Activated naive CD4-positive, alpha-beta T cell treated with anti-CD3 and anti-CD28 coated beads, Interleukin-2, amount 50 U/mL, for 72 hours (primary cell): ENCODE data around the gene KRT6C. TPM values are rescaled to one million over a fixed set of nuclear protein-coding genes. Genes with fewer than 3 reads are reported as not detected.
"Not testable (repeated sequence)": the region's sequence is repeated elsewhere in the genome, so short reads cannot be mapped to it uniquely, and the experiment has no call there.

ENCODE experiments used
- ATAC-seq, 2 donors: fragments of 150-1000 bp; cut with Tn5 transposase; 2 replicates each; pipeline ENCODE4 v1.10.0; 2021; ENCODE audit warnings: mild to moderate bottlenecking in 2 of 2, moderate library complexity in 2 of 2
- DNase-seq, 2 donors: peaks; one replicate each; pipeline ENCODE4 v3.0.0; 2021 to 2022; ENCODE audit warnings: low spot score in 2 of 2
- H3K27ac Mint-ChIP-seq, 2 donors: one replicate each; pipeline ENCODE4 v1.8.0; 2022; ENCODE audit warnings: mild to moderate bottlenecking in 2 of 2, mixed read lengths in 2 of 2
- H3K36me3 Mint-ChIP-seq, 2 donors: one replicate each; pipeline ENCODE4 v1.8.0; 2022; ENCODE audit warnings: mixed read lengths in 2 of 2
- H3K9me3 Mint-ChIP-seq, 2 donors: one replicate each; pipeline ENCODE4 v1.8.0; 2022; ENCODE audit warnings: mixed read lengths in 2 of 2
- total RNA-seq, 2 donors: library from RNA; stranded (reverse); gene quantifications; one replicate each; pipeline ENCODE4 v1.2.3, GENCODE V29; 2022

KRT6C gene
- total RNA-seq, 2 donors from 2014 or later = not detected

DNA sequence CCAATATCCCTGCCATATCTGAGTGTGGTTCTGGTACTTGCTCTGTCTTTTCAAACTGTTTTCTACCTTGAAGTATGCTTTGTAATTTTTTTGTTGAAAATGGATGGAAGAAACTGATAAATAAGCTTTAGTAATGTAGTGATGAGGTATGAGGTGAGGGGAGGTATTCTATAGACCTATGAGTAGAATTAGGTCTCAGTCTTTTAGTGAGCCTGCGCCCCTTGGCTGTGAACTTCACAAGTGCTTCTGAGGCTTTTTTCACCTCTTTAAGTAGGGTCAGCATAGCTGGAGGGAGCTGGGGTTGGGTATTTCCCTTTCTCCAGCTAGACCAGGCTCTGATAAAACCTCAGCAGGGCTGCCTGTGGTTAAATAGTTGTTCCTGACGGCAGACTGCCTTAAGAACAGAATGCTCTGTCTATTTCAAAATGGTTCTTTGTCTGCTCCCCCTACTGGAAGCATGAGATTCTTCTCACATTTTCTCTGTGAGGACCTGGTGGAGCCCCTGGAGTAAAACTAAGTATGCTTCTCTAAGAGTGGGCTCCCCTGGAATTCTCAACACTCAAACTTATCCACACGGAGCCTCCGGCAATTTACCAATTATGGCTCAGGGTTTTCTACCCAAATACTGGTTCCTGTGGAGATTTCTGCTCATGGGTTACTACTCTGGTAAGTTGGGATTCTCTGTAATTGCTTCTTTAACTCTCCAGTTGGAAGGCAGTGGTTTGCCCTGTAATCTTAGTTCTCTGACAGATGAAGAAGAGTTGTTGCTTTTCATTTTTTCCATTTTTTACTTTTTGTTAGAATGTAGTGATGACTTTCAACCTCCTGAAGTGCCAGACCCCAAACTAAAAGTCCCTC is 33.5 kb upstream of the KRT6C start:
- peaks cover 0 to 5% of the 10 kb centered on the region in 2 donors for H3K9me3 Mint-ChIP-seq
- H3K36me3 Mint-ChIP-seq = peaks cover 0 to 6% of the 10 kb centered on the region in 2 donors
- H3K27ac Mint-ChIP-seq = no peak overlapping the region
- no peak for DNase-seq
- ATAC-seq = no peak

DNA sequence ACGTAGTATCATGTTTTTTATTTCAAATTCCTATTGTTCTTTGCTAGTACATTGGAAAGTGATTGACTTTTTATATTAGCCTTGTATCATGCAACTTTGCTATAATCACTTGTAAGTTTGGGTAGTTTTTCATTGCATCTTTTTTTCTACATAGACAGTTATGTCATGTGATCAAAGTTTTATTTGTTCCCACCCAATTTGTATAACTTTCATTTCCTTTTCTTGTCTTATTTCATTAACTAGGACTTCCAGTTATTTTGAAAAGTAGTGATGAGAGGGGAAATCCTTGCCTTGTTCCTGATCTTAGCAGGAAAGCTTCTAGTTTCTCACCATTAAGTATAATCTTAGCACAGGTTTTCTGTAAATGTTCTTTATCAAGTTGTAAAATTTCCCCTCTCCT is 29.3 kb upstream of the KRT6C start:
- DNase-seq (no peak), ATAC-seq (no peak)
- Mint-ChIP-seq H3K36me3 (no peaks in the 10 kb centered on the region), H3K9me3 (no peaks in the 10 kb centered on the region), H3K27ac (no peak overlapping the region)

DNA sequence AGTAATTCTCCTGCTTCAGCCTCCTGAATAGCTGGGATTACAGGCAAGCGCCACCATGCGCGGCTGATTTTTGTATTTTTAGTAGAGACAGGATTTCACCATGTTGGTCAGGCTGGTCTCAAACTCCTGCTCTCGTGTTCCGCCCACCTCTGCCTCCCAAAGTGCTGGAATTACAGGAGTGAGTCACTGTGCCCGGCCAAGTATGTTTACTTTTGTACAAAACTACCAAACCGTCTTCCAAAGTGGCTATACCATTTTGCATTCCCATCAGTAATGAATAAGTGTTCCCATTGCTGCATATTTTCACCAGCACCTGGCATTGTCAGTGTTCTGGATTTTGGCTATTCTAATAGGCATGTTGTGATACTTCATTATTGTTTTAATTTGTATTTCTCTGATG is 27.9 kb upstream of the KRT6C start:
- Mint-ChIP-seq H3K36me3 (no peaks in the 10 kb centered on the region), H3K27ac (no peak overlapping the region), H3K9me3 (no peaks in the 10 kb centered on the region)
- no peak for ATAC-seq
- no peak for DNase-seq

DNA sequence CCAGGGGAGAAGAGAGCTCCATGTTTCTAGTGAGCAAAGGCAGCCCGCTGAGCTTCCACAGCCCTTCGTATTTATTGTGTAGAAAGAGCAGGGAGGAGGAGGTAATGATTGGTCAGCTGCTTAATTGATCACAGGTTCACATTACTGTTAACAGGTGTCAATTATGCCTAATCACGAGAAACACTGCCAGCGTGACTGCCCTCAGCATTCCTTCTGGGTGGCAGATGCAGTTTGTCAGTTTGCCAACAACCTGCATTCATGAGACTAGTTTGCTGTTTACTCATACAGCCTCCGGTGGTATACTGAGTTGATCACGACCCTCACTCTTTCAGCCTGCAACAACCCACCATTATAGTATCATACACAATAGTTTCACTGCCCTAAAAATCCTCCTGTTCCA is 27.0 kb upstream of the KRT6C start:
- H3K27ac Mint-ChIP-seq = not testable (repeated sequence)

DNA sequence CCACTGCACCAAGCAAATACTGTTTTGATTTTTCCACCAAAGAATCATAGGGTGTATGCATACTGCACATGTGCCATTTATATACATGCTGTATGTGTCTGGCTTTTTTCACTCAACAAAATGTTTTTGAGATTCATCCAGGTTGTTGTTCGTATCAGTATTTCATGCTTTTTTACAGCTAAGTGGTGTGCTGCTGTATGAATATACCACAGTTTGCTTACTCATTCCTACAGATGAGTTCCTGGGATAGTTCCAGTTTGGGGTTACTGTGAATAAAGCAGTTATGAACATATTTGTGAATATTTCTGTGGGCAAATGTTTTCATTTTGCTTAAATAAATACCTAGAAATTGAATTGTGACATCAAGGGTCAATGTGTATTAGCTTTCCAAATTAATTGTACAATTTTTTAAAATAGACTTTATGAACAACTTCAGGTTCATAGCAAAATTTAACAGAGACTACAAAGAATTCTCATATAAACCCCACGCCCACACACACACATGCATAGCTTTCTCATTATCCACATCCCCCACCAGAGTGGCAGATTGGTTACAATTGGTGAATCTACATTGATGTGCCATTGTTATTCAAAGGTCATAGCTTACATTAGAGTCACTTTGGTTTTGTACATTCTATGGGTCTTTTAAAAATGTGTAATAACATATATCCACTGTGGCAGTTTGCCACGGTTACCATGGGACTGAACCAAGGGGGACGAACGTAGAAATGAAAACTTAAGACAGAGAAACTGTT is 26.4 kb upstream of the KRT6C start:
- ATAC-seq (no peak), DNase-seq (no peak)
- Mint-ChIP-seq H3K27ac (no peak overlapping the region), H3K36me3 (no peaks in the 10 kb centered on the region), H3K9me3 (no peaks in the 10 kb centered on the region)

More for the DNA sequence above, 27.0 kb upstream of the KRT6C start:
- not testable (repeated sequence) for H3K36me3 Mint-ChIP-seq, H3K9me3 Mint-ChIP-seq, DNase-seq, ATAC-seq

DNA sequence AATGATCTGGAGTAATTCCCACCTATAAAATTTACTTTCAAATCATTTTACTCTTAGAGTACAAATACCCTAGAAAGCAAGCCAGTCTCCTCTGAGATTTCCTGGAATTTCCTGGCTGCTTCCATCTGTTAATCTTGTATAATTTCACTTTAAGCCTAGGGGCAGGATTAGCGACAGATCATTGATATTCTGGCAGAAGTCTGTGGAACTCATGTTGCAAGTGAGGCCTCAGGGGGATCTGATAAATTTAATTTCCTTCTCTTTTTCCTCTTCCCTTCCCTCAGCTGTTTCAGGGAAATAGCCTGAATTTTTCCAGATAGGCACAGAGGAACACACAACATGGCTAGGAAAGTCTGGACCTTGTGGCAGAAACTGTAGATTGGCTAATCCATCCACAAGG is 25.3 kb upstream of the KRT6C start:
- Mint-ChIP-seq H3K9me3 (no peaks in the 10 kb centered on the region), H3K27ac (no peak overlapping the region), H3K36me3 (no peaks in the 10 kb centered on the region)
- DNase-seq (no peak), ATAC-seq (no peak)

DNA sequence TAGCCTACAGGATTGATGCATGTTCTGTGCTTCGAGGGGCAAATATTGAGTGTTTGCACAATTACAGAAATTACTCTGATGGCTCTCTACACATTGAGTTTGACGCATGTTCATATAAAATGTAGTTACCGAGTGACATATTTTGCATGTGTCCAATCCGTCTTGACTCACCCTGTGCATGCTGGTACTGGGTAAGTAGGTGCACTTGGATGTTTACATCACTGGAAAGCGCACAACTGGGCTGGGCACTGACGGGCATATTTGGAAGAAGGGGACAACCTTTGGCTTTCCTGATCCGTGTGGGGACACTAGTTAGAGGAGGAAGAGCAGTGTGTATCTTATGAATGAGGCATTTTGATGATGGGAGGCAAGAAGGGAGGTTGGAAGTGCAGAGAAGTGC is 24.4 kb upstream of the KRT6C start:
- DNase-seq (no peak), ATAC-seq (no peak)
- Mint-ChIP-seq H3K36me3 (no peaks in the 10 kb centered on the region), H3K27ac (no peak overlapping the region), H3K9me3 (no peaks in the 10 kb centered on the region)

DNA sequence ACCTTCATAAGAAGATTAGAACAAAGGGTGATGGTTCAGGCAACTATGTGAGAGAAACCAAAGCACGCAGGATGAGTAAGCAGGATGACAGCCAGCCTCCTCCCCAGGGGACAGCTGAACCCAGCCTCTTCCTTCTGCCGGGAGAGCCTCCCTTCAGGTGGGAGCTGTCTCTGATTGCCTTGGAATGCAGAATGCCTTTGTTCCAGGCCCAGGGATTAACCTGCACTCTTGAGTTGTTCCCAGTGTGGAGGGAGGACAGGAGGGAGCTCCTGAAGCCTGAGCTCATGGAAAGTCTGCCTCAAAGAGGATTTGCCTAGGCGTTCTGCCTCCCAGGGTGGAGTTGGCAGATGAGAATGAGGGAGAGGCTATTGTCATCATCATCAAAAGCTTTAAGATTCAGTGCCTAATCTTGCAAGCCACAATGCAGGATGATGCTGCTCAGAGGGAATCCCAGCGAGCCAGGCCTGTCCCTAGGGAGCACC is 23.0 kb upstream of the KRT6C start:
- Mint-ChIP-seq H3K36me3 (no peaks in the 10 kb centered on the region), H3K9me3 (no peaks in the 10 kb centered on the region), H3K27ac (peak overlapping the region in 1 of 2 donors; percentile 72)
- ATAC-seq = no peak
- no peak for DNase-seq

DNA sequence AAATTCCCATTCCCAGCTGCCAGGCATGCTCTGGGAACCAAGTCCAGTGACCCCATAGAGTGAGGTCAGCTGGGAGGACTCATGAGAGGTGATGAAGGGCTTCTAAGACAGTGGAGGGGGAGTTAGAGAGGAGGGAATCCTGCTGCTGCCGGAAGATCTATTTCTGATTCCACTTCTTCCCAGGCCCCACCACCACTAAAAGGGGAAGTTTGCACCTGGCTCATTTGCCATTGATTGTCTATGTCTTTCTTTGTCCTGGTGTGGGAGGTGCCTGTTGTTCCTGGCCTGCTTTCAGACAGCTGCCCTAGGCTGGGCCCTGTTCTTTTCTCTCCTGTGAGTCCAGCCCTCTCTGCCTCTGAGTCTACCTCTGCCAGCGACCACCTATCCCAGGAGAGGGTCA is 22.4 kb upstream of the KRT6C start:
- H3K27ac Mint-ChIP-seq = peak overlapping the region in 1 of 2 donors; percentile 72
- H3K36me3 Mint-ChIP-seq = no peaks in the 10 kb centered on the region
- DNase-seq = no peak
- ATAC-seq = no peak
- no peaks in the 10 kb centered on the region for H3K9me3 Mint-ChIP-seq

DNA sequence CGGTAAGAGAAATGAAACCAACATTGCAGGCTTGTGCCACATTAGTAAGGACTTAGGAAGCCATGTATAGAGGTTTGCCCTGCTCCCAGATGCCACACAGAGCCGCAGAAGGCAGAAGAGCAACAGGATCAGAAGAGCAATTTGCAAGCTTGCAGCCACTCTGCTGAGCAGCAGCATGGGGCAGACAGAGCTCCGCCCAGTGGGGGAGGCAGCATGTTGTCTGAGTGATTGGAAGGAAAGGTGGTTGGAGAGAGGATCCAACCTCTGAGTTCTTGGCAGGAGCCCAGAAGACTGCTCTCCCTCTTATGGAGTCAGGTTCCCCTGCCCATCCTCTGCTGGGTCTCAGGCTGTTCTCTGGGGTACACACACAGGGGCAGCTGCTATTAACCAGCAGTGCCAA is 21.8 kb upstream of the KRT6C start:
- no peaks in the 10 kb centered on the region for H3K9me3 Mint-ChIP-seq
- H3K27ac Mint-ChIP-seq = no peak overlapping the region
- DNase-seq (no peak), ATAC-seq (no peak)
- no peaks in the 10 kb centered on the region for H3K36me3 Mint-ChIP-seq

DNA sequence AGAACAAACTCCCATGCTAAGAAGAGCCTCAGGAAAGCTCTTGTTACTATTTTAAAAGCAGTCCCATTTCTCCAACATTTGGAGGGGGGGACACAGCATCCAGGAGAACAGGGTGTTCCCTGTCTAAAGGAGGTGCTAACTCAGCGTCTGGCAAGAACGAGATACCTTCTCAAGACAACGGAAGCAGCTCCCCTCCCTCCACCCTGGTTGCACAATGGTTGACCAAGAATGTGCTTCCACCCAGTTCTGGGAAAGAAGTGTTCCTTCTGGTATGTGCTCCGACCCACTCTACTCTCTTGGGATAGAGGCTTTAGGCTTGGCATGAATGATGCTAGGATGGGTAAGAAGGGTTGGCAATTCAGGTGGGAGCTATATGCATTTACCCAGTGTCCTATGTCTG is 20.9 kb upstream of the KRT6C start:
- no peak overlapping the region for H3K27ac Mint-ChIP-seq
- no peak for DNase-seq

DNA sequence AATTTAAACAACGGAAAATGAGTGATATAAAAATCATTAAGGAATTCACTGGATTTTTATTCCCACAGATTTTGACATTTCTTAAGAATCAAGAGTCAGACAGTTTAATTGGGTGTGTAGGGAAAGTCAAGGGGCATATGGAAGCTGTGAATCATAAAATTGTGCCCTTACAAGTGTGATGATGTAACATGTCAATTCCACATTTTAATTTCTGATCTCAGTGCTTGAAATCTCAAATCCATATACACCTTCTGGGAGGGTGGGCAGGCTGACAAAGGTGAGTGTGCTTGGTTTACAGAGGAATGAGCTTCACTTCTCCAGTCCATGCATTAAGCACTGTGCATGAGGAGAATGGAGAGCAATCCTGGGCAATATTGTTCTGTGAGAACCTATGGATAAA is 20.5 kb upstream of the KRT6C start:
- DNase-seq (no peak), ATAC-seq (no peak)
- H3K9me3 Mint-ChIP-seq = no peaks in the 10 kb centered on the region
- no peaks in the 10 kb centered on the region for H3K36me3 Mint-ChIP-seq
- no peak overlapping the region for H3K27ac Mint-ChIP-seq

More for the DNA sequence above, 20.9 kb upstream of the KRT6C start:
- no peaks in the 10 kb centered on the region for H3K9me3 Mint-ChIP-seq
- no peaks in the 10 kb centered on the region for H3K36me3 Mint-ChIP-seq
- ATAC-seq = no peak

DNA sequence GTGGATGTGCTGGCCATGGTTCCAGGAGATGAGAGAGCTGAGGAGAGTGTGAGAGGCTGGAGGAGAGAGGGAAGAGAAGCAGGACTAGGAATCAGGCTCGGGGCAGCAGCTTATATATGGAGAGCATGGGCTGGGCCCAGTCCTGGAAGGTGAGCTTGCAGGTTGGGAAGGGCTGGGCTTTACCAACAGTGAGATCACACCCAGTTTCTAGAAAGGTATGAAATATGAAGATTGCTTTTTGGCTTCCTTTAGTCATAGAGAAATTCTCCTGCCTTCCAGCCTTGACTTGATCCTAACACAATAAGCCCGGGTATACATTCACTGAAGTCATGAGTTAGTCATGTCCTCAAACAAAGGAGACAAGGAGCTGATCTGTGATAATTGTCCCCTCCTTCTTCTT is 19.6 kb upstream of the KRT6C start, which contains the start of gene KRT6A:
KRT6A (minus strand) TSS at position 86 of the 400 bp plus-strand sequence; CDS start at position 17, 69 bp downstream.
- ATAC-seq (no peak), DNase-seq (no peak)
- H3K27ac Mint-ChIP-seq = no peak within 1 kb of the TSS
- H3K9me3 Mint-ChIP-seq = no peaks in the 10 kb centered on the region
- no peaks in the 10 kb centered on the region for H3K36me3 Mint-ChIP-seq

DNA sequence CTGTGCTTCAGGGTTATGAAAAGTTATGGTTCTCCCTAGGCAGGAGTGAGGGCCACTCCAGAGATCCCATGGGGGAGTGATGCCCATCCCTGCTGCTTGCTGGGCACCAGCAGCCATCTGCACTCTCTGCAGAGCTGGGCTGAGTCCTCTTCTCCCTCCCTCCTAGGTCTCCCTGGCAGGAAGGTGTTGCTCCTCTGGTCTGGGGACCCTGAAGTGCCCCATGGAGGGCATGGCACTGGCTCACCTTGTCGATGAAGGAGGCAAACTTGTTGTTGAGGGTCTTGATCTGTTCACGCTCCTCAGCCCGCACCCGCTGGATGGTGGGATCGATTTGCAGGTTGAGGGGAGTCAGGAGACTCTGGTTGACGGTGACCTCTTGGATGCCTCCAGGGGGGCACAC is 18.8 kb upstream of the KRT6C start:
- H3K9me3 Mint-ChIP-seq, DNase-seq, ATAC-seq, H3K27ac Mint-ChIP-seq, H3K36me3 Mint-ChIP-seq: not testable (repeated sequence)

DNA sequence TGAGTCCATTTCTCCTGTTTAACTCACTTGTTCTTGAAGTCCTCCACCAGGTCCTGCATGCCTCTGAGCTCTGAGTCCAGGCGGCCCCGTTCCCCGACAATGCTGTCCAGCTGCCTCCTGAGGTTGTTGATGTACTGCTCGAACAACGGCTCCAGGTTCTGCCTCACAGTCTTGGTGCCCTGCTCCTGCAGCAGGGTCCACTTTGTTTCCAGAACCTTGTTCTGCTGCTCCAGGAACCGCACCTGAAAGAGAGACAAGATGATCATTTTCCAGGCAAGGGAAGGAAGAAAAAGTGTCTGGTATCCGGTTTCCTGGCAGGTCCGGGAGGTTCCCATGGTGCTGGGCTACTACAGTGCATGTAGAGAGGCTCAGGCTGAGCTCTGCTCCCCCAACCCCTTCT is 17.9 kb upstream of the KRT6C start:
- not testable (repeated sequence) for H3K36me3 Mint-ChIP-seq, H3K9me3 Mint-ChIP-seq, DNase-seq, H3K27ac Mint-ChIP-seq, ATAC-seq

DNA sequence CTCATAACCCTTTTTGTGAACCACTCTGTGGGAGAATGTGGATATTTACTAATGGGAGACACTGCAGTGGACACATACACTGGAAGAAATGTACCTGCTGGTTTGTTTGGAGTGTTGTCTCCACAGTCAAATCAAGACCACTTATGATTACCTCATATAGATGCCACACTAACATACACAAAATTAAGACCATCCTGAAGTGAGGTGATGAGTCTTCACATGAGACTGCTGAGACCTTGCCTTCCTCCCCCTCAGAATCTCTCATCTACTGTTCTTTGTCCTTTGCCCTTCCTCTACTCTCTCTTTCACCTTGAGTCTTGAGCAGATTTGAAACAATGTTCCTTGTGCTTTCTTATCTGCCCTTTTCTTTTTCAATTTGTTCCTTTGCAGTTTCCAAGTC is 15.1 kb upstream of the KRT6C start:
- Mint-ChIP-seq H3K9me3 (peaks cover 5 to 9% of the 10 kb centered on the region in 2 donors), H3K27ac (no peak overlapping the region), H3K36me3 (peaks cover 0 to 9% of the 10 kb centered on the region in 2 donors)
- ATAC-seq (no peak), DNase-seq (no peak)

DNA sequence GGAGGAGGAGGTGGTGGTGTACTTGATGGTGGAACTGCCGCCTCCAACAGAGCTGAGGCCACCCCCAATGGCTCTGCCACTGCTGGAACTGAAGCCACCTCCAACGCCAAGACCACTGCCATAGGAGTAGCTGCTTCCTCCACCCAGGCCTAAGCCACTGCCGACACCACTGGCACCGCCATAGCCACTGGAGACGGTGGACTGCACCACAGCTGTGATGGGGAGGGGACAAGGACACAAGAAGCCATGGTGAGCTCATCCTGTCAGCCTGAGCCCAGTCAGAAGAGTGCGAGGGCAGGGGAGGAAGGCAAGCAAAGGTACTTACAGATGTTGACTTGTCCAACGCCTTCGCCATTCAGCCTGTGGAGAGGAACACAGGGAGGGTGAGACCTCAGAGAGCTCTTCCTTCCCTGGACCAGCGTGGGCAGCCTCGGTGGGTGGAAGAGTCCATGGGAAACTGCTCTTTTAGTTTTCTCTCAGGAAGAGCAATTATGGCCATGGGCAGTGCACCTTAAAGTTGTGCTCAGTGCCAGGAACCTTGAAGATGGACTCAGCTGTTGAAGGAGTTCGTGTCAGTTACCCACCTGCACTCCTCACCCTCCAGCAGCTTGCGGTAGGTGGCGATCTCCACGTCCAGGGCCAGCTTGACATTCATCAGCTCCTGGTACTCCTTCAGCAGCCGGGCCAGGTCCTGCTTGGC is 14.3 kb upstream of the KRT6C start:
- DNase-seq, H3K36me3 Mint-ChIP-seq, H3K27ac Mint-ChIP-seq, H3K9me3 Mint-ChIP-seq, ATAC-seq: not testable (repeated sequence)
